CD4-positive, alpha-beta T cell treated with Interferon alpha-2 for 1 hour (primary cell): ENCODE measurements around the gene FPR3.
A peak's percentile ranks its signal among the peaks of the same experiment; 100 is the strongest.

ENCODE experiments used
- DNase-seq, 2 donors: peaks; one replicate each; pipeline ENCODE4 v3.0.0-alpha.2; 2020 to 2022

The FPR3 gene

GRCh38 chr19:51807925-51808324 is 13.0 kb downstream of the FPR3 start:
- DNase-seq = no peak

- no peak for DNase-seq
Measured at GRCh38 chr19:51808333-51808986, 13.5 kb downstream of the FPR3 start.

- no peak for DNase-seq
Measured at GRCh38 chr19:51809787-51810186, 14.8 kb downstream of the FPR3 start.

- no peak for DNase-seq
Measured at GRCh38 chr19:51810223-51810622, 15.3 kb downstream of the FPR3 start.

- peak in 1 of 2 donors; percentile 68 for DNase-seq
Measured at GRCh38 chr19:51811344-51811743, 16.4 kb downstream of the FPR3 start.

GRCh38 chr19:51815043-51815442 is 20.1 kb downstream of the FPR3 start:
- DNase-seq = no peak

- DNase-seq = no peak
Measured at GRCh38 chr19:51816711-51817110, 21.8 kb downstream of the FPR3 start.

GRCh38 chr19:51820011-51820410 is 25.1 kb downstream of the FPR3 start:
- DNase-seq = no peak

- no peak for DNase-seq
Measured at GRCh38 chr19:51820831-51821446, 26.0 kb downstream of the FPR3 start.

GRCh38 chr19:51821456-51821855 is 26.5 kb downstream of the FPR3 start:
- no peak for DNase-seq

GRCh38 chr19:51821921-51822320 is 27.0 kb downstream of the FPR3 start:
- DNase-seq = no peak

GRCh38 chr19:51822325-51822724 is 27.4 kb downstream of the FPR3 start:
- peak in 1 of 2 donors; percentile 45 for DNase-seq

GRCh38 chr19:51822946-51823345 is 28.0 kb downstream of the FPR3 start:
- DNase-seq = no peak

- DNase-seq = peak; percentile 19 to 67
Measured at GRCh38 chr19:51824281-51825005, 29.5 kb downstream of the FPR3 start.

- peak; percentile 22 to 41 for DNase-seq
Measured at GRCh38 chr19:51830274-51830673, 35.3 kb downstream of the FPR3 start.

- no peak for DNase-seq
Measured at GRCh38 chr19:51837145-51837544, 42.2 kb downstream of the FPR3 start.

GRCh38 chr19:51861870-51862622 is 67.1 kb downstream of the FPR3 start:
- DNase-seq = no peak

- no peak for DNase-seq
Measured at GRCh38 chr19:51873097-51873496, 78.1 kb downstream of the FPR3 start.
